GM19467 (cell line): ENCODE results near the gene ZNF300.
A peak's percentile ranks its signal among the peaks of the same experiment; 100 is the strongest.
"Not testable (repeated sequence)": the region's sequence is repeated elsewhere in the genome, so short reads cannot be mapped to it uniquely, and the experiment has no call there.

Experiments used
- ATAC-seq: cut with Tn5 transposase; IDR thresholded peaks from one replicate; pipeline ENCODE4 v1.9.1; 2021; ENCODE audit warnings: mild to moderate bottlenecking, moderate library complexity; ENCODE audit not compliant: unreplicated experiment

Gene ZNF300

GRCh38 chr5:150904479-150905311, at the start of gene ZNF300:
Gene ZNF300, minus strand, starts transcription at chr5:150904980. Its CDS starts 1,825 bp downstream, at chr5:150903155.
- ATAC-seq = no peak

- ATAC-seq = no peak
Observed at GRCh38 chr5:150948539-150948938, 43.8 kb upstream of the ZNF300 start.

GRCh38 chr5:150946351-150946905, 41.6 kb upstream of the ZNF300 start:
- ATAC-seq = no peak

GRCh38 chr5:150945947-150946346, 41.2 kb upstream of the ZNF300 start:
- no peak for ATAC-seq

GRCh38 chr5:150945486-150945885, 40.7 kb upstream of the ZNF300 start:
- ATAC-seq = no peak

GRCh38 chr5:150931368-150931965, 26.7 kb upstream of the ZNF300 start:
- ATAC-seq = no peak

GRCh38 chr5:150918613-150919012, 13.8 kb upstream of the ZNF300 start:
- no peak for ATAC-seq

- no peak for ATAC-seq
Observed at GRCh38 chr5:150912312-150912814, 7.6 kb upstream of the ZNF300 start.

- ATAC-seq = no peak
Observed at GRCh38 chr5:150905312-150905683, 518 bp upstream of the ZNF300 start.

GRCh38 chr5:150901446-150901845, 3.3 kb downstream of the ZNF300 start:
- no peak for ATAC-seq

- no peak for ATAC-seq
Observed at GRCh38 chr5:150895431-150896428, 9.1 kb downstream of the ZNF300 start.

GRCh38 chr5:150879358-150879757, 25.4 kb downstream of the ZNF300 start:
- no peak for ATAC-seq

GRCh38 chr5:150862070-150862469, 42.7 kb downstream of the ZNF300 start:
- no peak for ATAC-seq

GRCh38 chr5:150860246-150860821, 44.4 kb downstream of the ZNF300 start:
- no peak for ATAC-seq

GRCh38 chr5:150856700-150857099, 48.1 kb downstream of the ZNF300 start:
- ATAC-seq = not testable (repeated sequence)

- no peak for ATAC-seq
Observed at GRCh38 chr5:150853561-150853960, 51.2 kb downstream of the ZNF300 start.

- no peak for ATAC-seq
Observed at GRCh38 chr5:150851039-150851438, 53.7 kb downstream of the ZNF300 start.

- no peak for ATAC-seq
Observed at GRCh38 chr5:150848271-150848670, 56.5 kb downstream of the ZNF300 start.

GRCh38 chr5:150847334-150847695, 57.5 kb downstream of the ZNF300 start:
- ATAC-seq = no peak

- ATAC-seq = peak; percentile 94
Observed at GRCh38 chr5:150846654-150847333, 58.0 kb downstream of the ZNF300 start.
